ENCODE results near the gene SLC25A14. TPM values are rescaled to one million over a fixed set of nuclear protein-coding genes. Genes with fewer than 3 reads are reported as not detected.
A peak's percentile ranks its signal among the peaks of the same experiment; 100 is the strongest.

Gene SLC25A14
- total and polyA plus RNA-seq, 3 experiments from 2014 or later: 9.5 to 15.5 (median 14.1) TPM

- H3K4me1 ChIP-seq (ENCODE audit: insufficient read depth, low read length): no peaks in the 10 kb centered on the region
- H3K36me3 ChIP-seq (ENCODE audit: insufficient read depth, low read length): no peaks in the 10 kb centered on the region
- no peak for DNase-seq
- Mint-ChIP-seq H3K4me1 (no peaks in the 10 kb centered on the region), H3K36me3 (no peaks in the 10 kb centered on the region), H3K27ac (peak overlapping the region in 1 of 8 donors; percentile 38), H3K9me3 (peaks cover 0 to 2% (median 0%) of the 10 kb centered on the region in 5 donors), H3K4me3 (no peak overlapping the region), H3K27me3 (peaks cover 0 to 9% of the 10 kb centered on the region in 2 donors)
- H3K27ac ChIP-seq (ENCODE audit: low read depth, low read length): no peak overlapping the region
- CTCF ChIA-PET: no interaction called here
- POLR2A ChIA-PET: no interaction called here
- H3K4me3 ChIP-seq (ENCODE audit: low read length): no peak overlapping the region
- H3K27me3 ChIP-seq (ENCODE audit: insufficient read depth, low read length, poor library complexity, severe bottlenecking): no peaks in the 10 kb centered on the region
- no peaks in the 10 kb centered on the region for H3K9me3 ChIP-seq (ENCODE audit: low read length)
Measured at GRCh38 chrX:130386408-130386808, 46.7 kb downstream of the SLC25A14 start.

- no peak overlapping the region for H3K4me3 Mint-ChIP-seq
- DNase-seq: no peak
- CTCF ChIA-PET: no interaction called here
Measured at GRCh38 chrX:130393451-130394074, 53.8 kb downstream of the SLC25A14 start.

GRCh38 chrX:130395341-130395740, 55.6 kb downstream of the SLC25A14 start:
- CTCF ChIA-PET: no interaction called here
- no peaks in the 10 kb centered on the region for H3K4me1 Mint-ChIP-seq
- POLR2A ChIA-PET: no interaction called here
- peaks cover 0 to 2% (median 0%) of the 10 kb centered on the region in 5 donors for H3K9me3 Mint-ChIP-seq
- no peaks in the 10 kb centered on the region for H3K9me3 ChIP-seq (ENCODE audit: low read length)
- no peak overlapping the region for H3K4me3 ChIP-seq (ENCODE audit: low read length)
- H3K27me3 ChIP-seq (ENCODE audit: insufficient read depth, low read length, poor library complexity, severe bottlenecking): no peaks in the 10 kb centered on the region
- H3K27ac ChIP-seq (ENCODE audit: low read depth, low read length): no peak overlapping the region
- H3K4me3 Mint-ChIP-seq: no peak overlapping the region
- no peak overlapping the region for H3K27ac Mint-ChIP-seq
- no peaks in the 10 kb centered on the region for H3K36me3 Mint-ChIP-seq
- DNase-seq: no peak
- H3K36me3 ChIP-seq (ENCODE audit: insufficient read depth, low read length): no peaks in the 10 kb centered on the region
- no peaks in the 10 kb centered on the region for H3K4me1 ChIP-seq (ENCODE audit: insufficient read depth, low read length)
- peaks cover 13 to 26% of the 10 kb centered on the region in 2 donors for H3K27me3 Mint-ChIP-seq

More at GRCh38 chrX:130393451-130394074, 53.8 kb downstream of the SLC25A14 start:
- no peak overlapping the region for H3K4me3 ChIP-seq (ENCODE audit: low read length)
- H3K36me3 ChIP-seq (ENCODE audit: insufficient read depth, low read length): no peaks in the 10 kb centered on the region
- H3K4me1 Mint-ChIP-seq: no peaks in the 10 kb centered on the region
- POLR2A ChIA-PET: no interaction called here
- no peaks in the 10 kb centered on the region for H3K27me3 ChIP-seq (ENCODE audit: insufficient read depth, low read length, poor library complexity, severe bottlenecking)
- no peak overlapping the region for H3K27ac Mint-ChIP-seq
- H3K9me3 Mint-ChIP-seq: peaks cover 0 to 2% (median 0%) of the 10 kb centered on the region in 5 donors
- H3K4me1 ChIP-seq (ENCODE audit: insufficient read depth, low read length): no peaks in the 10 kb centered on the region
- H3K27ac ChIP-seq (ENCODE audit: low read depth, low read length): no peak overlapping the region
- no peaks in the 10 kb centered on the region for H3K9me3 ChIP-seq (ENCODE audit: low read length)
- H3K27me3 Mint-ChIP-seq: peaks cover 10 to 26% of the 10 kb centered on the region in 2 donors
- H3K36me3 Mint-ChIP-seq: no peaks in the 10 kb centered on the region

GRCh38 chrX:130401415-130402207, 61.9 kb downstream of the SLC25A14 start, which contains the start of gene RBMX2:
TSS of gene RBMX2 (plus strand) at chrX:130401987. CDS start at chrX:130402033, 46 bp downstream.
- Histone ChIP-seq H3K36me3 (ENCODE audit: insufficient read depth, low read length) (peaks cover 10% of the 10 kb centered on the region), H3K27me3 (ENCODE audit: insufficient read depth, low read length, poor library complexity, severe bottlenecking) (no peaks in the 10 kb centered on the region), H3K27ac (ENCODE audit: low read depth, low read length) (peak within 1 kb of the TSS; percentile 79), H3K9me3 (ENCODE audit: low read length) (no peaks in the 10 kb centered on the region), H3K4me3 (ENCODE audit: low read length) (peak within 1 kb of the TSS; percentile 94), H3K4me1 (ENCODE audit: insufficient read depth, low read length) (peaks cover 5% of the 10 kb centered on the region)
- ChIA-PET POLR2A (no interaction called here), CTCF (no interaction called here)
- Mint-ChIP-seq H3K27ac (peak within 1 kb of the TSS; percentile 90 to 98 (median 92)), H3K27me3 (peaks cover 7 to 8% of the 10 kb centered on the region in 2 donors), H3K4me3 (peak within 1 kb of the TSS; percentile 84 to 97 (median 88)), H3K9me3 (no peaks in the 10 kb centered on the region), H3K4me1 (peaks cover 17 to 35% (median 19%) of the 10 kb centered on the region in 3 donors), H3K36me3 (peaks cover 0 to 30% (median 0%) of the 10 kb centered on the region in 3 donors)
- peak; percentile 64 to 81 (median 73) for DNase-seq

- peaks cover 18 to 39% (median 22%) of the 10 kb centered on the region in 3 donors for H3K4me1 Mint-ChIP-seq
- CTCF ChIA-PET: no interaction called here
- POLR2A ChIA-PET: no interaction called here
Measured at GRCh38 chrX:130402208-130402684, 62.5 kb downstream of the SLC25A14 start.

GRCh38 chrX:130413415-130413814, 73.7 kb downstream of the SLC25A14 start:
- CTCF ChIA-PET: no interaction called here

More at GRCh38 chrX:130402208-130402684, 62.5 kb downstream of the SLC25A14 start:
- peak overlapping the region; percentile 84 to 97 (median 88) for H3K4me3 Mint-ChIP-seq
- H3K36me3 Mint-ChIP-seq: peaks cover 0 to 33% (median 0%) of the 10 kb centered on the region in 3 donors
- Histone ChIP-seq H3K27ac (ENCODE audit: low read depth, low read length) (peak overlapping the region; percentile 79), H3K9me3 (ENCODE audit: low read length) (no peaks in the 10 kb centered on the region), H3K4me1 (ENCODE audit: insufficient read depth, low read length) (peaks cover 5% of the 10 kb centered on the region), H3K4me3 (ENCODE audit: low read length) (peak overlapping the region; percentile 94), H3K36me3 (ENCODE audit: insufficient read depth, low read length) (peaks cover 10% of the 10 kb centered on the region), H3K27me3 (ENCODE audit: insufficient read depth, low read length, poor library complexity, severe bottlenecking) (no peaks in the 10 kb centered on the region)
- peak overlapping the region; percentile 71 to 98 (median 90) for H3K27ac Mint-ChIP-seq
- DNase-seq: no peak
- peaks cover 1 to 7% of the 10 kb centered on the region in 2 donors for H3K27me3 Mint-ChIP-seq
- H3K9me3 Mint-ChIP-seq: no peaks in the 10 kb centered on the region

GRCh38 chrX:130414800-130415199, 75.1 kb downstream of the SLC25A14 start:
- no peak for DNase-seq
- peaks cover 0 to 7% of the 10 kb centered on the region in 2 donors for H3K27me3 Mint-ChIP-seq
- H3K9me3 Mint-ChIP-seq: no peaks in the 10 kb centered on the region
- H3K4me1 ChIP-seq (ENCODE audit: insufficient read depth, low read length): no peaks in the 10 kb centered on the region
- H3K36me3 ChIP-seq (ENCODE audit: insufficient read depth, low read length): peaks cover 2% of the 10 kb centered on the region
- no peaks in the 10 kb centered on the region for H3K9me3 ChIP-seq (ENCODE audit: low read length)
- ChIA-PET CTCF (no interaction called here), POLR2A (interaction anchor here (0.5 kb wide), 1 partner anchor 1572 kb away, joined by 3 read pairs; no protein-coding TSS in a partner anchor)
- H3K27me3 ChIP-seq (ENCODE audit: insufficient read depth, low read length, poor library complexity, severe bottlenecking): no peaks in the 10 kb centered on the region
- no peak overlapping the region for H3K27ac ChIP-seq (ENCODE audit: low read depth, low read length)
- no peak overlapping the region for H3K4me3 Mint-ChIP-seq
- peaks cover 0 to 38% (median 3%) of the 10 kb centered on the region in 3 donors for H3K36me3 Mint-ChIP-seq
- no peak overlapping the region for H3K4me3 ChIP-seq (ENCODE audit: low read length)
- H3K4me1 Mint-ChIP-seq: peaks cover 8 to 19% (median 9%) of the 10 kb centered on the region in 3 donors
- no peak overlapping the region for H3K27ac Mint-ChIP-seq

More at GRCh38 chrX:130413415-130413814, 73.7 kb downstream of the SLC25A14 start:
- Histone ChIP-seq H3K4me3 (ENCODE audit: low read length) (no peak overlapping the region), H3K36me3 (ENCODE audit: insufficient read depth, low read length) (peaks cover 7% of the 10 kb centered on the region), H3K27ac (ENCODE audit: low read depth, low read length) (no peak overlapping the region), H3K4me1 (ENCODE audit: insufficient read depth, low read length) (no peaks in the 10 kb centered on the region), H3K9me3 (ENCODE audit: low read length) (no peaks in the 10 kb centered on the region), H3K27me3 (ENCODE audit: insufficient read depth, low read length, poor library complexity, severe bottlenecking) (no peaks in the 10 kb centered on the region)
- peaks cover 8 to 19% (median 9%) of the 10 kb centered on the region in 3 donors for H3K4me1 Mint-ChIP-seq
- peaks cover 0 to 47% (median 3%) of the 10 kb centered on the region in 3 donors for H3K36me3 Mint-ChIP-seq
- no peaks in the 10 kb centered on the region for H3K9me3 Mint-ChIP-seq
- H3K27me3 Mint-ChIP-seq: peaks cover 0 to 7% of the 10 kb centered on the region in 2 donors
- no peak for DNase-seq
- H3K27ac Mint-ChIP-seq: peak overlapping the region in 1 of 8 donors; percentile 7
- POLR2A ChIA-PET: no interaction called here
- no peak overlapping the region for H3K4me3 Mint-ChIP-seq

GRCh38 chrX:130415201-130415600, 75.5 kb downstream of the SLC25A14 start:
- no peaks in the 10 kb centered on the region for H3K4me1 ChIP-seq (ENCODE audit: insufficient read depth, low read length)
- Mint-ChIP-seq H3K9me3 (no peaks in the 10 kb centered on the region), H3K4me3 (no peak overlapping the region), H3K27ac (peak overlapping the region in 1 of 8 donors; percentile 29), H3K4me1 (peaks cover 8 to 19% (median 9%) of the 10 kb centered on the region in 3 donors), H3K36me3 (peaks cover 0 to 34% (median 3%) of the 10 kb centered on the region in 3 donors), H3K27me3 (peaks cover 0 to 7% of the 10 kb centered on the region in 2 donors)
- DNase-seq: no peak
- H3K27me3 ChIP-seq (ENCODE audit: insufficient read depth, low read length, poor library complexity, severe bottlenecking): no peaks in the 10 kb centered on the region
- no peaks in the 10 kb centered on the region for H3K36me3 ChIP-seq (ENCODE audit: insufficient read depth, low read length)
- no peaks in the 10 kb centered on the region for H3K9me3 ChIP-seq (ENCODE audit: low read length)
- H3K27ac ChIP-seq (ENCODE audit: low read depth, low read length): no peak overlapping the region
- CTCF ChIA-PET: no interaction called here
- POLR2A ChIA-PET: no interaction called here
- no peak overlapping the region for H3K4me3 ChIP-seq (ENCODE audit: low read length)

All from CD8-positive, alpha-beta memory T cell (primary cell).